GM21528 (cell line): Measurements from ENCODE around the gene TANC2.

ENCODE experiments used
- ATAC-seq: cut with Tn5 transposase; IDR thresholded peaks from one replicate; pipeline ENCODE4 v1.9.1; 2021; ENCODE audit warnings: mild to moderate bottlenecking, moderate library complexity; ENCODE audit not compliant: unreplicated experiment, low FRiP score

The TANC2 gene

DNA sequence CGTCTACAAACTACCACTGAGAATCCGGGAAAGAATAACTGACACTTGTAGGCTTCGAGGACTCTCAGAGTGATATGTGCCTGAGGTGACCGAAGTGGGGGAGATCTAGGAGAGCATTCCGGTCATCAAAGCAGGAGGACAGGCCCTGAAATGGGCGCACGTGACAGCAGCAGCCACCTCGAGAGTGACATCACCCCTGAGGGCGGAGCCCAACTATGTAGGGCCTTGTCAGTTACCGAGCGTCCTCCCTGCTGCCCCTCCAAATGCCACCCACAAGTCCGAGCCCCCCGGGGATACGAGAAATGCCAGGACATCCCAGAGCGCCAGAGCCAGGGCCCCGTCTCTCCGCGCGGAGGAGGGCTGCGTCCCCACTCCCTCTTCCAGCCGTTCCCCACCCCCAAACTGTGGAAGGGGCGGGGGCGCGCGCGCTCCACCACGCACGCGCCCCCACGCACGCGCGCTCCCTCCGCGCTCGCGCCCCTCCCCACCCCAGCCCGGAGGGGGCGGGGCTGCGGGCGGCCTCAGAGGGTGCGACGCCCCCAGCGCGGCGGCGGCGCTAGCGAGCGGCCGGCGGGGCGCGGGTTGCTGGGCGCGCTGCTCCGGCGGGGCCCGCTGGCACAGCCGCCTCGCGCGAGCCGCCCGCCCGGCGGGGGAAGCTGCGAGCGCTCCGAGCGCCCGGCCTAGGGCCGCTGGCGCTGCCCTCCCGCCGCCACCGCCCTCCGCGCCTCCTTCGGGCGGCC, at the start of gene TANC2:
Gene TANC2 (plus strand): TSS at position 550 of the 740 bp plus-strand sequence. CDS start 43,325 bp downstream, outside the sequence.
- peak; percentile 58 for ATAC-seq

DNA sequence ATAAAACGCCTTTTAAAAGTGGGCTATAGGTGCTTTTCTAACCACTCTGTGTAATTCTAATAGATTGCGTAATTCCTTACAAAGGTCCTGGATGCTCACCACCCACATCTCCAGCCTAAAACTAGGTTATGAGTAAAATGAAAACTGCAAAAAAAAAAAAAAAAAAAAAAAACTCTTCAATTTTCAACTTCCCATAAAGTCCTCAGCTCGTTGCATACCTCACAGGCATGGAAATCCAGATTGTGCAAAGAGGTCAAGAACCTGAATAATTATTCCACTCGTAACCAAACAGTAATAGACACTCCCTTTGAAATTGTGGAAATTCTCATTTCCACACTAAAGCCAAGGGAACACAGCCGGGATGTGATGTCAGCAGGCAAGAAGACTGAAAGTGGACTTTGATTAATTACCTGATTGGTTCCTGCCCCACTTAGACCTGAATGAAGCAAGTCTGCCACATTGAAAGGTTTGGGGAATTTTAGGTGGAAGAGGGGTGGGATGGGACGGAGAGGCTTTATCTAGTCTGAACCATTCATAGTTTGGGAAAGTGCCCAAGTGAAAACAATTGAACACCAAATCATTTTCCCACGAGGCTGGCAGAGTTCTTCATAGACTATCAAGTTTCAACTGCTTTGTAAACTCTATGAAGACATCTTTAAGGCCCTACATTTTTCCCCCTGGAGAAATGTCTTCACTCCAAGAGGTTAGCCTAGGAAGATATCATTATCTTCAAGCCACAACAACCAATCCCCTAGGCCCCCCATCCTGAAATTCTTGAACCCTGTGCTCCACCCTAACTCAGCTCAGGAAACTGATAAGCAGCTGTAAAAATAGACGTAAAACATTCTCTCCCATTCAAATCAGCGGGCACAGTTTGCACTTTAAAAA, 49.1 kb upstream of the TANC2 start:
- ATAC-seq, result no peak

DNA sequence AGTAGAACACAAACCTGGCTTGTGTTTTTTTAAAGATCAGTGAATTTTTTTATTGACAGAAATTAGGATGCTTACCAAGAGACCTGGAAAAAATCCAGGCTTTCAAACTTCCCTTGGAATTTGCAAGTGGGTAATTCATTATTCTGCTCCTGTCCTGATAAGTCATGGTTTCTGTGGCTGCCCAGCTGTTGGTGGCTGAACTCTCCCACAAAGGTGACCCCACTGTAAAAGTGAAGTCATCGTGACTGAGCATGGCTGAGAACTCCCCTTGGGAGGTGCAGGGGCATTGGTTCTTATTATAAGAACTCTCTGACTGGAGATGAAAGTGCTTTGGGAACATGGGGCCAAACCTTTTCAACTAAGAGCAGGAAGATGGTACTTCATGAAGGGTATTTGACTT, 46.6 kb upstream of the TANC2 start:
- no peak for ATAC-seq

DNA sequence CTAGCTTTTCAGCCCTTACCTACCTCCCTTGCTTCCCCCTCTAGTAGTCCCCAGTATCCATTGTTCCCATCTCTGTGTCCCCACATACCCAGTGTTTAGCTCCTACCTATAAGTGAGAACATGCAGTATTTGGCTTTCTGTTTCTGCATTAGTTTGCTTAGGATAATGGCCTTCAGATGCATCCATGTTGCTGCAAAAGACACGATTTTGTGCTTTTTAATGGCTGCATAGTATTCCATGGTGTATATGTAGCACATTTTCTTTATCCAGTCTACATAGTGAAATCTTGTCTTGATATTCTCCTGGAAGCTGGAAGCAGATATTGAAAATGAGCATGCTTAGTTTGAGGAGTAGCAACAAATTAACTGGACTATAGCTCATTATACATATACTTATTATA, 45.7 kb upstream of the TANC2 start:
- ATAC-seq, result no peak

DNA sequence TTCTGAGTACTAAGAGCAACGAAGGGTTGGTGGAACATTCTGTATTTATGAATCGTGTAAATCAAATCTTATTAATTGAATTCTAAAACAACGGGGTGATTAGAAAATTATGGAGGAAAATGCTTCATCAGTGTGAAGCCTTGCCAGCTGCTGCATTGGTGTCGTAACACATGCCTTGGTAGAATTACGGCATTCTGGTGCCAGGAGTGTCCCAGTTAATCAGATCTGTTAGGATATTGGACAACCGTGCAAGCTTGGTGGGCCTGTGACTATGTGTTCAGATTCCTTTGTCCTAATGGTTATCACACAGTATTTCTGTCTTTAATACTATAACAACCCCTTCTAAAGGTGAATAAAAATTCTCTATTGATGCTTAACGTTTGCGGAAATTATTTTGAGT, 44.2 kb upstream of the TANC2 start:
- no peak for ATAC-seq

DNA sequence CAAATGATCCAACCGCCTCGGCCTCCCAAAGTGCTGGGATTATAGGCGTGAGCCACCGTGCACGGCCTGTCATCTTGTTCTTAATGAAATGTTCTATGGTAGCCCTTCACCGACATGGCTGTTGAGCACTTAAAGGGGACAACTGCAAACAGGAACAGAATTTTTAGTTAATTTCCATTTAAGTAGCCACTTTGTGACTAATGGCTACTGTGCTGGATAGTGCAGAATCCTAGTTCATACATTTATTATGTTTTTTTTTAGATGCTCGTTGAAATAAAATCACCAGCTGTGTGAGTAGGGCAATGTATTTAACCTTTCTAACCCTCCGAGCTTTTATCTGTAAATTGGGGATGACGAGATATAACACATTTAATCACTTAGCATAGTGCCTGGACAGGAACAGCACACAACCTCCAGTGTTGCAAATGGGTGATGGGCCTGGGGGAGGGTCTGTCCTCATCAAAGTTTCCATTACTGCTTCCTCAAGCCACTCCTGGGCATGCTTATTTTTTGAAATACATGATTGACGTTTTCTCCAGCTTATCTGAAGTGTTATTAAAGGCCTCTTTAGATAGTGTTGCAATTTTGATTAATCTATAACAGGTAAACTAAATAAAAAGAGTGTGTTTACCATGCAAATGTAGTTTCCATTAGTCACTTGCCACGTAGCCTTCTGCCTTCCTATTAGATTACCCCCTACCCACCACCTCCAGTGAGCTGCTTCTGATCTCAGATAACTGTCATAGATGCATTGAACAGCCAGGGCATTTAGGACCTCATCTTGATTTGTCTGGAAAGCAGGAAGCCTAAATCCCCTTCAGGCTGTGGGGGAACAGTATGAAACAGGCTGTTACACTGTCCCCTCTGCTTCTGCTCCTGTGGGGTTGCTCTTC, 42.5 kb upstream of the TANC2 start:
- ATAC-seq, result no peak

DNA sequence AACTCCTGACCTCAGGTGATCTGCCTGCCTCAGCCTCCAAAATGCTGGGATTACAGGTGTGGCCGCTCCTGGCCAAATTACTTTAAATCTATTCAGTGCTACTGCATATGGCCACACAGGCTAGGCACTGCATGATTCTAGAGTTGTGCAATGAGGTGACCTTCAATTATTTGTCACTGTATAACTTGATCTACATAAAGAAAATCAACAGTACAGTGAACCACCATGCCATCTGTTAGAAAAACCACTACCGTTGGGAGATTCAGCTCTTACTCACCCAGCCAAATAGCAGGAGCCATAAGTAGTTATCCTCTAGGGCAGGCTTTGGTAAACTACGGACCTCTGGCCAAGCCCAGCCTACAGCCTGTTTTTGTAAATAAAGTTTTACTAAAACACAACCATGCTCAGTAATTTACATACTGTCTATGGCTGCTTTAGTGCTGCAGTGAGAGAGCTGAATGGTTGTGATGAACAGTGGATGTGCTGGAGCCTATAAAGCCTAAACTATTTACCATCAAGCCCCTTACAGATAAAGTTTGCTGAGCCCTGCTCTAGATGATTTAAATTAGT, 40.7 kb upstream of the TANC2 start:
- ATAC-seq, result no peak

DNA sequence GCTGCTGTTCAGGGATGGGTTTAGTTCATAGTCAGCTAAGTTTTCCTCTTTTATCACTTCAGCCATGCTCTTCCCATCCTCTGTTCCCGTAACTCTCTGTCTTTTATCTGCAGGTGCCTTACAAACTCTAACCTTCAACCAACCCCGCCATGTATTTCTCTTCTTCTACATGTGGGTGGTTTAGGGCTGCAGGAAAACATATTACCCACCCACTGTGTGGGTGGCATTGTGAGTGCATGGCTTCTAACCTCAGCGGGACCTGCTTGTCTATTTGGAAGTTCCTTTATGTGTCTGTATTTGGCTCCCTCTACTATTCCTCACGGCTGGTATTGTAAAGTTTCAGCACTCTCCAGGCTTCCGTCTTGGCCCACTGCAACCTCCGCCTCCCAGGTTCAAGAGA, 39.0 kb upstream of the TANC2 start:
- ATAC-seq, result no peak

DNA sequence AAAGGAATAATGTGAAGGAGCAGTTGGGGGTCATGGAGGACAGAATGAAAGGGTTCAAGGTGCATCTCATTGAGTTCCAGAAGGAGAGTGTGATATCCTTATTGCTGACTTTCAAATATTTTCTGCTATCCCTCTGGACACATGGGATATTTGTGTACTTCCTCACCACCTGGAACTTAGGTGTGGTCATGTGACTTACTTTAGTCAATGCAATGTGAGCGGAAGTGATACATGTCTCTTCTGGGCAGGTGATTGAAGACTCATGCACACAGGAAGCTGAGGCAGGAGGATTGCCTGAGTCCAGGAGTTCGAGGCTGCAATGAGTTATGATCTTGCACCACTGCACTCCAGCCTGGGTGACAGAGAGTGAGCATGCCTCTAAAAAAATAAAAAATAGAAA, 36.7 kb upstream of the TANC2 start:
- ATAC-seq, result no peak

DNA sequence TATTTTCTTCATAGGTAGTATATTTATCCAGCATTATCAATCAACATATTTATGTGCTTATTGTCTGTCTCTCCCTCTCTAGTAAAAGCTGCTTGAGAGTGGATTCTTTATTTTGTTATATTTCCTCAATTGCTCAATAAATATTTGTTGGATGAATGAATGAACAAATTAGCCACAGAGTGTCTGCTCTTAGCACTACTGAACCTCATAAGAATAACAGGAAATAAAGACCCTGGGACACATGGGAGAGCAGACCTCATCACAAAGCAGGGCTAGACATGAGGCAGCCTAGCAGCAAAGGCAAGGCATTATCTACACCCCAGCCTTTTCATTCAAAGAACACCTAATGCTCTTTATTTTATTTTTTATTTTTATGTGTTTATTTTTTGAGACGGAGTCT, 34.9 kb upstream of the TANC2 start:
- no peak for ATAC-seq

DNA sequence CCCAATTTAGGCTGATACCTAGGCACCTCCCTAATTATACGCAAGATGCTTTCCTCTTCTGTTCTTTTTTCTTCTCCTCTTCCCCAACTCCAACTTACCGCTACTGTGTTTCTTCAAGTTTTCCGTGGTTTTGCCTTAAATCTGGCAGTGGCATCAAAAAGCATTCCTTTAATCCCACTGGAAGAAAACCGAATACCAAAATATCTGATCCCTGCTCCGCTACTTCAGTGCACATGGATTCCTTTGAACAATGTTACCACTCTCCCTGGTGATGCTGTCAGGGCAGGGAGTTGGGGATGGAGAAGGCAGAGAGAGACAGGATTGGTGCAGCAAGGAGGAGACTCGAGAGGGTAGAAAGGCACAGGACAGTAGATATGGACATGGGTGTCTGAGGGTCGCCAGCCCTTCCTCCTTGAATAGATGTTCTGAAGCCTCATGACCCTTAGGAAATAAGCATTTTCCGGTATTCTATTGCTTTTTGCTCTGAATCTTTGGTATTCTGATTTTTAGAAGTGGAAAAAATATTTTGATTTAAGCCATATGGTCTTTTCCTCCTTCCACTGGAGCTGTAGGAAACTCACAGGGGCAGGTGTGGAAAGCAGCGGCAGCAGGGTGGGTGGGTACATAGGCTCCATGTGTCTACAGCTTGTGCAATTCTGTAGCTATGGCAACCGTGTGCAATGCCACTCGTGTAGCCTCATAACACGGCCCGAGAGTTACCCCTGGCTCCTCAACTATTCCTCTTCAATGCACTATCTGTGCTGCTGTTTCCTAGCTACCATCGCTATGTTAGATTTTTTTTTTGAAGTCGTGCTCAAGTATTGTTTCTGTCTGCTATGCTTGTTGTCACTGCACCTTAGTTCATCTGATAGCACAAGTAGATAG, 32.3 kb upstream of the TANC2 start:
- no peak for ATAC-seq

DNA sequence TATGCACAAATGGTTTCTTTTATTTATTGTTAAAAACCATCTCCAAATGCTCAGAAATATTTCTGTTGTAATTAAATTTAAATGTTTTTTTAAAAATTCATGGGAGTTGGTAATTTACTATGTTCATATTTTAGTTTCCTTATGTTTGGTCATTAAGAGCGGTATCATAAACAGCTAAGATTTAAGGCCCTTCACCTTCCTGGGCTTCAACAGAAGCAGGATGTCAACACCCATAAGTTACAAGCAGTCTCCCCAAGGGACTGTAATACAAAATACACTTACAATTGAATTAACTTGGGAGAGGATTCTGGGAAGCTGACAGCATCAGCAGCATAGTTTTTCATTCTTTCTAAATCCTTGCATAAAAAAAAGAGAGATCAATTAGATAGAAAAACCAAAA, 30.9 kb upstream of the TANC2 start:
- ATAC-seq, result no peak

DNA sequence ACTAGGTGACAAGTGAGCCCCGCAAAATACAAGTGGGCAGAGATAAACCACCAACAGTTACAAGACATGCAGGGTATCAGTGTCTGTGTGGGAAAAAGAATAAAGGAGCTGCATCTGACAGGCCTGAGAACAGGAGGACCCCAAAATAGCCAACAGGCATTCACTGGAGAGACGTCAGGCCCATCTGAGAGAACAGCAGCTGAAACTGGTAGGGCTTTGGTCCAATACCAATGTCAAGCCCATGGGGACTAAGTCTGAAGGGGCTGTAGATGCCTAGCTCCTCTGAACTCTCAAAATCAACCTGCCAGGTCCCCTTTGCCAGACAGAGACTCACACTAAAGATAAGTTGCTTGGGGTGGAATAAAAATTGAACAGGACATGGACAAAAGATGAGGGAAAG, 30.5 kb upstream of the TANC2 start:
- ATAC-seq, result no peak

DNA sequence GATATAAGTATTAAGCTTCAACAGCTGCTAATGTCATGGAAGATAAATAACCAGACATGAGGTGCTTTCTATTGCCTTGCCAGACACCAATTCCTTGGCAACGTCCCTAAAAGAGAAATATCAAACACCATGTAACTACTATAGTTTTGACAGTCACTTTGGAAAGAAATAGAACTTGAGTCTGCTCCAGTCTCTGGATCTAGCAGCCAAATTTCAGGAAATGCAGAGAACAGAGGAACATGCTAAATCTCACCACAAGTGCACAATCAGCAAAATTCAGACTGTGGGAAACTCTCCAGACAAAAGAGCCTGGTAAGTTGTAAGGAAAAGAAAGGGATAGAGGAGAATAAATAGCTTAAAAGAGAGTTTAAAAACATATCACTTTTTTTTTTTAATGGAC, 28.4 kb upstream of the TANC2 start:
- ATAC-seq, result no peak

DNA sequence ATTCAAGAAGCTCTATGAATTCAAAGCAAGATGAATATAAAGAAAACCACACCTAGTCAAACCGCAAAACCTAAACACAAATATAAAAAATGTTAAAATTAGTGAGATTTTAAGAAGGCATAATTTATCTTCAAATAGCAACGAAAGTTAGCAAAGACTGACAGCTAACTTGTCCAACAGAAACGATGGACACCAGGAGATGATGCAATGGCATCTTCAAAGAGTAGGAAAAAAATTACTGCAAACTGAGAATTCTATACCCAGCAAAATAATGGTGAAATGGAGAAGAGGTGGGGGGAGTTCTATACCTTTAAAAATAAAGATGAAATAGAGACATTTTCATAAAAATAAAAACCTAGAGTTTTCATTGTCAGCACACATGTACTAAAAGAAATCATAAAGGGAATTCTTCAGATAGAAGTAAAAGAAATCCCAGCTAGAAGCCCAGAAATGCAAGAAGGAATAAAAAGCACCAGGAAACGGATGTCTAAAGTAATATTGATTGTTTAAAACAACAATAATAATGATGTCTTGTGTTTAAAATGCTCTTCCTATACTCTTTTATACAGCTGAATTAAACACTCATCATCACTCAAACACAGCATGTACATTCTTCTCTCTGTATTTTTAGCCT, 24.6 kb upstream of the TANC2 start:
- no peak for ATAC-seq

DNA sequence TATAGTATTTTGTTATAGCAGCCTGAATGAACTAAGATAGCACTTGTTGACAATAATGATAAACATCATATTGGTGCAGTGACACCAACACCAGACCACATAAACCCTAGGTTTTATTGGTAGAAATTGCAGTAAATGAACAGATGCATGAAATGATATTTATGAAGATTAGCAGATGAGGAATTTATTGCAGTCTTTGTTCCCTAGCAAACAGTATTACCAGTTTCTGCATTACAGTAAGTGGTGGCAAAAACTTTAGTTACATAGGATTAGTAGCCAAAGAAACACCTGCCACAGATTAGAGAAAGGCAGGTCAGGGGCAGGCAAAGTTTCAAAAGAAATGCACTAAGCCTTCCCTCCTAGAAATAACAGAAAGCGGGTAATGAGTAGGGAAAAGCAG, 17.7 kb upstream of the TANC2 start:
- ATAC-seq, result no peak

DNA sequence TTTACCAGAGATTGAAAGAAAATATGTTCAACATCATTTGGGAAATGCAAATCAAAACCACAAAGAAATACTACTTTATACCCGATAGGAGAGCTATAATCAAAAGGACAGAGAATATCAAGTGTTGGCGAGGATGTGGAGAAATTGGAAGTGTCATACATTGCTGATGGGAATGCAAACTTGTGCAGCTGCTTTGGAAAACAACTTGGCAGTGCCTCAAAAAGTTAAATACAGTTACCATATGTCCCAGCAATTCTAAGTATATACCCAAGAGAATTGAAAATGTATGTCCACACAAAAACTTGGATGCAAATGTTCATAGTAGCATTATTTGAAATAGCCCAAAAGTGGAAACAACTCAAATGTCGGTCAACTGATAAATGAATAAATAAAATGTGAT, 17.0 kb upstream of the TANC2 start:
- ATAC-seq, result no peak

DNA sequence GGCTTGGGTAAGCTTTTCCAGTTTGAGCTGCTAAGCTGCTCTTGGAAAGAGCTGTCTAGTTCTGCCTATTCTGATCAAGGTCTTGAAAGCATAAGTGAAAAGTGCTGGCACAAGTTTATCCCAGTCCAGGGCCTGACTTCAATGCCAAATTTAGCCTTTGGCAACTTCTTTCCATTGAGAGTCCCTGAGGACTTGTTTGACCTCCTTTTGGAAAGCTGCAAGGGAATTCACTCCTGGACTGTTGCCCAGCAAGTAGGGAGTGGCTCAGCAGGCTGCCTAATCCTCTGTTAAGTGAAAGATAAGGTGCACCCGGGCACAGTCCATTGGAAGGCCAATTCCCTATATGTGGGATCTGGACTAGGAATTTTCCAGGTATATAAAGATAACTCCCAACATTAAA, 16.0 kb upstream of the TANC2 start:
- ATAC-seq, result no peak

DNA sequence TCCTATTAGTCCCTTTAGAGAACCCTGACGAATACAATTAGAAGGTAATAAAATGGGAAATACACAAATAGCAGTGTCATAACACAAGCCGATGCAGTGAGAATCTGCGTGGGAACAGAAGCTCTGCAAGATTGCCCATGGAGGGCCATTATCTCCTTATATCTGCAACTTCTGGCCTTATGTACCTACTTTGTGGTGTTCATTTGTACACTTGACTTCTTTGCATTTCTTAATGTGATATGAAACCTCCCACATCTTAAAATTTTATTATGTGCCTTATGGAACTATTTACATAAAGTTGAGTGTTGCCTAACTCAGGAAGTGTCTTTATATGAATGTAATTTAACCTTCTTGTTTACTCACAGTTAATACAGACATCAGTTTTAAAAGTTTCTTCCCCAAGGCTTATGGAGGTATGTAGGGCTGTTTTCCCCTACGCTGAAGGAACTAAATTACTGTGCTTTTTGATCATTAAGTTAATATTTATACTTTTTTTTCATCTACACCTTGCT, 10.1 kb upstream of the TANC2 start:
- no peak for ATAC-seq
